HG03025 (cell line): ENCODE measurements around the gene PTPA.
"Not testable (repeated sequence)": the region's sequence is repeated elsewhere in the genome, so short reads cannot be mapped to it uniquely, and the experiment has no call there.

ENCODE experiments used
- ATAC-seq: cut with Tn5 transposase; IDR thresholded peaks from one replicate; pipeline ENCODE4 v1.9.1; 2021; ENCODE audit warnings: mild to moderate bottlenecking, moderate library complexity; ENCODE audit not compliant: unreplicated experiment, low FRiP score

The PTPA gene

DNA sequence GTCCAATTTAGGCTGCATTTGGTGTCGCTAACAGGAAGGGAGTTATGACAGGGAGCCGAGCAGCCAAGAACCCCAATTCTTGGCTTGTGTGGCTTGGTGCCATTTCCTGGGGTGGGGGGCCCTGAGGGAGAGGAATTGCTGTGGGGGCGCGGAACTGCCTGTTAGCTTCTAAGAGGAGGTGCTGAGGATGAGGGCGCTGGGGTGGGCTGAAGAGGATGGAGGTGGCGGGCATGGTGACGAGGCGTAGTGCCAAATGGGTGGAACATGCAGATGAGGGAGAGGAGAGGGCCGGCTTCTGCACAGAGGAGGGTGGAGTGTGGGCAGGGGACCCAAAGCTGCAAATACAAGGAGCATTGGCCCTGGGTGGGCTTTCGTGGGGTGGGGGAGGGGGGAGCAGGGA, 38.9 kb downstream of the PTPA start:
- ATAC-seq: no peak

GRCh38 chr9:129150672-129151211, 39.5 kb downstream of the PTPA start:
- ATAC-seq: no peak

- ATAC-seq: no peak
Observed at GRCh38 chr9:129151469-129151868, 40.3 kb downstream of the PTPA start.

GRCh38 chr9:129154866-129155477, 43.8 kb downstream of the PTPA start:
- no peak for ATAC-seq

- no peak for ATAC-seq
Observed at GRCh38 chr9:129156163-129156562, 44.9 kb downstream of the PTPA start.

GRCh38 chr9:129160712-129161533, 49.7 kb downstream of the PTPA start:
- ATAC-seq: no peak

- no peak for ATAC-seq
Observed at GRCh38 chr9:129161534-129161837, 50.3 kb downstream of the PTPA start.

DNA sequence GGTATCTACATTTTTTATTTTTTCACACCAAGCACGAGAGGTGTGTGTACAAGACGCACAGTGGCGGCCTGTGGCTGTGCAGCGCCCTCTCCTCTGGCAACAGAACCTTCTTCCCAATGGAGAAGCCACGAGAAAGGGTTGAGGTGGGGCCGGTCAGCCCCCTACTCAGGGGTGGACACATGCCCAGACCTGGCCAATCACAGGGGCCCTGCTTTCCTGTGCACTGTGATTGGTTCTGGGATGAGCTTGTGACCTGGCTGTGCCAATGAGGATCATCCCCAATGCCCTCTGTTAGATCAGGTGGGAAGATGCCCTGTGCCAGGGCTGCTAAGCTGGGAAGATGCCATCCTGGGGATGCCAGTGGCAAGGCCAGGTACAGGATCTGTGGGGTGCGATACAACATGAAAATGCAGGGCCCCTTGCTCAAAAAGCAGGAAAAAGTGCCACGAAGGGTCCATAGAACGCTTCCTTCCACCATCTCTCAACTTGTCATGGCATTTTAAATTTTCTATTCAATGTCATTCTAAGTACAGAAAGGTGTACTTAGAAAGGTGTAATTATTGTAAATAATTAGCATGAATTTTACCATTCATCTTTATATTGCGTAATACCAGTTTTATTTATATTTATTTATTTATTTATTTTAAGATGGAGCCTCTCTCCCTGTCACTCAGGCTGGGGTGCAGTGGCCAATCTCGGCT, 51.4 kb downstream of the PTPA start:
- no peak for ATAC-seq

DNA sequence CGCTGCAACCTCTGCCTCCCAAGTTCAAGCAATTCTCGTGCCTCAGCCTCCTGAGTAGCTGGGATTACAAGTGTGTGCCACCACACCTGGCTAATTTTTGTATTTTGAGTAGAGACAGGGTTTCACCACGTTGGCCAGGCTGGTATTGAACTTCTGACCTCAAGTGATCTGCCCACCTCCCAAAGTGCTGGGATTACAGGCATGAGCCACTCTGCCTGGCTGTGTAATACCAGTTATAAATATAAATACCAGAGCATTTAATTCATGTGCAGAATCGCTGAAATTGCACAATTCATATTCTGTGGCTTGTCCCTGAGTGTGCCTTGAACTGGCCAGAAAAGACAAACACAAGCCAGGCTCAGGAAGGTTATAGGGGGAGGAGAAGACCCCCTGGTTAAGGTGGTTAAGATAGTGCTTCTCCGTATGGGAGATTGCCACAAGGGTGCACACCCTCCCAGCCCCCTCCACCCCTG, 52.0 kb downstream of the PTPA start:
- ATAC-seq: not testable (repeated sequence)

- no peak for ATAC-seq
Observed at GRCh38 chr9:129163753-129164152, 52.5 kb downstream of the PTPA start.

DNA sequence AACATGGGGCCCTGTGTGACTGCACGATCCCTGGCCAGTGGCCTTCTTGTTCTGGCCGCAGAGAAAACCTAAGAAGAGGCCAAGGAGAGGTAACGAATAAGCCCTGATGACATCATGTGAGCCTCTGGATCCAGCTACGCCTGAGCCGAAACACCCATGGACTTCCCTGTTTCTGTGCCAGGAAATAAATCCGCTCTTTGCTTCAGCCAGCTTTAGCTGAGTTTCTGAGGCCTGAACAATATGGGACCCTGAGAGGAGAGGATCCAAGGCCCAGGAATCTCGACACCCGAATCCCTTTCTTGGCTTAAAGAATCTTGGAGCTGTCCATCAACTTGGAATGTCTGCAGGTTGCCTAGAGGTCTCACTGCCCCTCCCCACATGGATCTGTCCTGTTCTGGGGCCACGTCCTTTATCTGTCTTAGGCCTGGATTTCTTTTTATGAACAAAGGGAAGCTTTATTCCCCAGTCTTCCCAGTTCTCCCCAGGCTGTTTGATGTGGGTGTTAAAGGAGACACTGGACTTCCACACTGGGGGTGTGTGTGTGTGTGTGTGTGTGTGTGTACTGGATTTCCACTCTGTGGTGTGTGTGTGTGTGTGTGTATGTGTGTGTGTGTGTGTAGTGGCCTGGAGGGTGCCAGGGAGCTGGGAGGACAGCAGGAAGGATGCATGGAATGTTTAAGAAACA, 53.2 kb downstream of the PTPA start:
- no peak for ATAC-seq

GRCh38 chr9:129165198-129165597, 54.0 kb downstream of the PTPA start:
- no peak for ATAC-seq

DNA sequence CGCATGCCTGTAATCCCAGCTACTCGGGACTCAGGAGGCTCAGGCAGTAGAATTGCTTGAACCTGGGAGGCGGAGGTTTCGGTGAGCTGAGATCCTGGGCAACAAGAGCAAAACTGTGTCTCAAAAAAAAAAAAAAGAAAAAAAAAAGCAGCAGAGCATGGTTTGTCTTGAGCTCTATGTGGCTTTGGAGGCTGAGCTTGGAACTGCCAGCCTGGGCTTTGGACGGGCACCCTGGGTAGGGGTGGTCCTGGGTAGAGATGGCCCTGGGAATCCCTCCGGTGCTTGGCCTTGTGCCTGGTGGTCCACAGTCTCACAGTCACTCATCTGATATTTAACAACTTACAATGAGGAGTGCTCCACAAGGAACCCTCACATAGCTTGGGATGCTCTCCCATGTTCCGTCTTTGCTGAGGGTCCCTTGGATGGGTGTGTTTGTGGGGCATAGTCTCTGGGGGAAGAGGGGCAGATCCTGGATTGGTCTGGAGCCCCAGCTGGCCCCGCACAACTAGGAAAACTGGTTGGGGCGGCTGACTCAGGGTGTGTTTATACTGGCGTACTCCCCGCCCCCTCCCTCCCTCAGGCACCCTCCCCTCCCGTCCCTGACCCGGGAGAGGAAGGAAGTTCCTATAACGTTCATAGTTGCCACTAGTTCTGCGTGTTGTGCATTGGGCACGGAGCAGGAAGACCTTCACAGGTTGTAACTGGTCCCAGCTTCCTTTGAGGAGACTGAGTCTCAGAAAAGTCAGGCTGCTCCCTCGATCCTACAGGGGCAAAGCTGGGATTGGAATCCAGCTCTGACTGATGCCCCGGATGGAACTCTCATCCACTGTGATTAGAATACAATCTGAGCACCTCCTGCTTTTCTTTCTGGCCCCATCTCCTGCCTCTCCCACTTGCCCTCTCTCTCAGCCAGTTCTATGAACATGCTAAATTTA, 55.7 kb downstream of the PTPA start:
- no peak for ATAC-seq

DNA sequence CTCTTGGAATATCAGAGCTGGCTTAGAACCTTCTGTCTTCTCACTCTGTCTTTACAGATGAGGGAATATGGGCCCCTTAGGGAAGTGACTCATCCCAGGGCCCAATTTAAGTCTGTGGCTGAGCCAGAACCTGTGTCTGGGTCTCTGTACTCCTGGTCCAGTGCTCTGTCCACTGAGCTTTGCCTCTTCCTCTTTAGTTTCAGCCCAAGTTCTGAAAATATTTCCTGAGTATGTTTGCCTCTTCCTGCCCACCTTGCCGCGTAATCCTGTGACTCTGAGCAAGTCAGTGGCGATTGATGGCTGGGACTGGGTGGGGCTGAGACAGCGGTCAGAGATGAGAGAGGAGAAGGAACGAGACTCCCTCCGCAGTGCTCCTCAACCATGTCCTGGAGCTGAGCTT, 59.0 kb downstream of the PTPA start:
- no peak for ATAC-seq

DNA sequence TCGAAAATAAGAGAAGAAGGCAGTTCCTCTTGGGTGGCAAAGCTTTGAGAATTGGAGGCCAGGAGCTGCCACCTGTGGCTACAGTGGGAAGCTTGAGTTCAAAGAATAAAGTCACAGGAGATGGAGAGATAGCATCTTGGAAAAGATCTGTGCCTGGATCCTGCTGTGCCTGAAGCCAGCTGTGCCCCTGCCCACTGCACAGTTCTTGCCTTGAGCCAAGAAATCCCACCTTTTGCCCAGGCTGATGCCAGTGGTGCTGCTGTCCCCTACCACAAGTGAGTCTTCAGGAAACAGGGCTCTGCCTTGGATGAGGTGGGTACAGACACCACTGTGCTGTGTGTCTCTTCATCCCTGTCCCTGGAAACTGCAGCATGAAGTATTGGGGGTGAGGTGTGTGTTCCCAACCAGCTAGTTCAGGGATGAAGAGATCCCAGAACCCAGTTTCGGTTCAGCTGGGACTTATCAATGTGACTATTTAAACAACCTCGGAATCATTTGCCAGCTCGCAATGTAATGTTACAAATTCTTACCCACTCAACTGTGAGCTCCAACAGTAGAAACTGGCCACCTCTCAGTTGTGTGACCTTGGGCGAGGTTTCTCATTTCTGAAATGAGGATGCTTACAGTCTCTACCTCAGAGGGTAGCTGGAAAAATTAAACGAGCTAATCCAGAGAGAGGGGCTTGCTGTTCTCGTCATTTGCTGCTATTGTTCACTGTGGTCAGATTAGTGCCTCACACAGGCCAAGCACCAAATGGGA, 61.0 kb downstream of the PTPA start:
- no peak for ATAC-seq

DNA sequence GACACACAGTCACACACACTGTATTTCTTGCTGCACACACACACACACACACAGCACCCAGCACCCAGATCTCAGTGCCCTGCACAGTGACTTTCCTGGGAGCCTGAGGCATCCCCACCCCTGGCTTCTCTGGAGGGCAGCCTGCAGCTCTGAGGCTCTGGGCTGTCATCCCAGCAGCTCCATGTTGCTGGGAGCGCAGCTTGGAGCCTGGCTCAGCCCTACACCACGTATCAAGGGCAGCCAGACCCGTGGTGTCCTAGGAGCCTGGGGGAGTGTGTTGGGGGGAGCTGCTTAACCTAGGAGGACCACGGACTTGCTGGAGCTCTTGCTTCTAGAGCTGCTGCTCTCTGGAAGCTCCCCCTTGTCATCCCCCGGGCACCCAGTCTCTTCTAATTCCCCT, 61.6 kb downstream of the PTPA start:
- ATAC-seq: no peak

GRCh38 chr9:129173296-129174101, 62.3 kb downstream of the PTPA start:
- no peak for ATAC-seq

- no peak for ATAC-seq
Observed at GRCh38 chr9:129174102-129174723, 63.0 kb downstream of the PTPA start.
